ENCODE data around the gene CYP24A1.

GRCh38 chr20:54205450-54205849 is 31.7 kb upstream of the CYP24A1 start:
- TF ChIP-seq CTCF (IDR thresholded peaks at IDR 0.05) (no peak), EP300 (IDR thresholded peaks at IDR 0.05) (no peak)

Measured in ovary (tissue), 3 donors.